GM12892 (cell line): ENCODE data around the gene CCDC57.

Source experiments
- POLR2A ChIP-seq: IDR thresholded peaks from 2 replicates; pipeline ENCODE4 v1.6.1; 2011; ENCODE audit warnings: low read depth, low read length, control low read depth
- POLR2AphosphoS5 ChIP-seq: IDR thresholded peaks from 2 replicates; pipeline ENCODE4 v1.6.1; 2011; ENCODE audit warnings: low read depth, low read length, control low read depth
- TAF1 ChIP-seq: IDR thresholded peaks from 2 replicates; pipeline ENCODE4 v1.6.1; 2011; ENCODE audit warnings: low read depth, mild to moderate bottlenecking, control low read depth, low read length, borderline replicate concordance

DNA sequence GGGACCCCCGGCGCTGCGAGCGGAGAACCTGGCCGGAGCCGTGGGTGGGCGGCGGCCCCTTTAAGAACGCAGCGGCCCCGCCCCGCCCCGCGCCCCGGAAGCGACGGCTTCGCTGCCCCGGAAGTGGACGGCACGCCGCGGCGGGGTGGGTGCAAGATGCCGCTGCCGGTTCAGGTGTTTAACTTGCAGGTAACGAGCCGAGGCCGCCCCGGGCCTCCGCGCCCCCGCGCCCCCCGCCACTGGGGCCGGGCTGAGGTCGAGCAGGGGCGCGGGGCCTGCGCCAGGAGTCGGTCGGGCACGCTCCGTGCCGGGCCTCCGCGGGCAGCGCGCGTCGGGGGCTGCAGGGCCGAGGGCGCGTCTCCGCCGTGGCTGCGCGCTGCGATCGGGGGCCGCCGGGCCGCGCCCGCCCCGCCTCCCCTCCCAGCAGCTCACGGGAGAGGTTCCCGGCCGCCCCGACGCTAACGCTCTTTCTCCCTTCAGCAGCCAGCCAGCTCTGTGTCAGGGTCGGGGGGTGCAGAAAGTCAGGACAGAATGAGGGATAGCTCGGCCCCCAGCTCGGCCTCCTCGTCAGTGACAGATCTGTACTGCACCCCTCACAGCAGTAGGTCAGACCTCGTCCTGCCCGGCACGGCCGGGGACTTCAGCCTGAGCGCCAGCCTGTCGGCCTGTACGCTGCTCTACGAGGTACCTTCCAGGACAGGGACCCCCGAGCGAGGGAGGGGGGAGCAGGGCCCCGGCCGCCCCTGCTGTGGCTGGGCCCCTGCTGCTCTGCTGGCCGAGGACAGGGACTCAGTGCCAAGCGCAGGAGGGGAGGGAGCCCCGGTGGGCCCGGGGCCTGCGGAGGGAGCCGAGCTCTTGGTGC, 160.6 kb downstream of the CCDC57 start, which contains the start of the genes GPS1 and RFNG:
- TF ChIP-seq POLR2A, result peak; percentile 38; the same call in 1 of the 2 replicates
- TF ChIP-seq POLR2AphosphoS5, result no peak
- TF ChIP-seq TAF1, result no peak
